HG03558 (cell line): ENCODE data around the gene TUBA3E.
"Not testable (repeated sequence)": the region's sequence is repeated elsewhere in the genome, so short reads cannot be mapped to it uniquely, and the experiment has no call there.

ENCODE experiments used
- ATAC-seq: cut with Tn5 transposase; IDR thresholded peaks from one replicate; pipeline ENCODE4 v1.9.1; 2021; ENCODE audit warnings: moderate number of reproducible peaks; ENCODE audit not compliant: unreplicated experiment; ENCODE audit errors: extremely low read depth

The TUBA3E gene

DNA sequence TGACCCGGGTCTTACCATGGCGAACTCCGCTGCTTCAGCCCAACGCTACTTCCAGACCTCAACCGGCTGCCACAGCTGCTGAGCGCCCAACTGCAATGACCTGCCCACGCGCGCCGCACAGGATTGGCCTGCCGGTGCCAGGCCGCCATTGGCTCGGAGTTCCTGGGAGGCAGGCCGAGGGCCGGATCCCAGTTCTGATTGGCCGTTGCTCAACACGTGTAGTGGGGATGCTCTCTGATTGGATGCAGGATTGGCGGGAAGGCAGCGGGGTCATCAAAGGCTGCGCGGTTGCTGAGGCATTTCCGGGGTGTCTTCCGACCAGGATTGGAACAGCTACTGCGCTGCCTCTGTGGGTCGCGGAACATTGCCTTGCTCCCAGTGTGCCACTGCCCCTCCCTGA lies at the start of gene TUBA3E:
Gene TUBA3E (minus strand): TSS at position 97 of the 400 bp plus-strand sequence. CDS start 79 bp downstream, at position 18.
- ATAC-seq = no peak

- no peak for ATAC-seq
Observed at GRCh38 chr2:130246430-130246829, 48.2 kb upstream of the TUBA3E start.

DNA sequence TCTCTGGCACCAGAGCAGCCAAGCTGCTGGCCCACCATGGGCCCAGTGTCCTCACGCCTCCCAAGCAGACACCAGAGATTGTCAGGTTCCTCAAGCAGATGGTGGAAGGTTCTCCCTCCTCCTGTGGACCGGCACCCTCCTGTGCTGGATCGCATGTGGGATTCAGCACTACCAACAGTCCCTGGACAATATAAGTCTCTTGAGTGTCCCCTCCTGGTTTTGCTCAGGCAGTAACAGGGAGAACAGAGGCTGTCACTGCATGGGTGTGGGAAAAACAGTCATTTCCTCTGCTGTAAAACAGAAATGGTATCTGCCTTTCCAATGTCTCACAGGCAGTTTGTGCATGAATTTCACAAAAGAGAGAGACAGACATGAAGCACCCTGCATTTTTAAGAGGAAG lies 47.7 kb upstream of the TUBA3E start:
- ATAC-seq = no peak

DNA sequence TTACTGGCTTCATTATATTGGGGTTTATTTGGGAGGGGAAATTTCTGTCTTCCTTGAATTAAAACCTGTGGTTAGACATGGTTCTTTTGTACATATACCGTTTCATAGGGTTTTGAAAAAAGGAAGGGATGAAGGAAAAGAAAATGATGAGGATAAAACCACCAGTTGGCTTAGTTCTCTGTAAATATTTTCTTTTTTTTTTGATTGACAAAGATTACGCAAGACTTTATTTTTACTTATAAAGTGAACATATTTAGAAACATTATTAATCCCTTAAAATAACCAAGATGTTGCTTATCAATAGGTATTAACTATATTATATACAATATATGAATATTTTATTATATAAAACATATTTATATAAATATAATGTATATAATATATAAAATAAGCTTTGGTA lies 45.1 kb upstream of the TUBA3E start:
- ATAC-seq = no peak

- ATAC-seq = no peak
Observed at GRCh38 chr2:130241041-130241707, 42.9 kb upstream of the TUBA3E start.

DNA sequence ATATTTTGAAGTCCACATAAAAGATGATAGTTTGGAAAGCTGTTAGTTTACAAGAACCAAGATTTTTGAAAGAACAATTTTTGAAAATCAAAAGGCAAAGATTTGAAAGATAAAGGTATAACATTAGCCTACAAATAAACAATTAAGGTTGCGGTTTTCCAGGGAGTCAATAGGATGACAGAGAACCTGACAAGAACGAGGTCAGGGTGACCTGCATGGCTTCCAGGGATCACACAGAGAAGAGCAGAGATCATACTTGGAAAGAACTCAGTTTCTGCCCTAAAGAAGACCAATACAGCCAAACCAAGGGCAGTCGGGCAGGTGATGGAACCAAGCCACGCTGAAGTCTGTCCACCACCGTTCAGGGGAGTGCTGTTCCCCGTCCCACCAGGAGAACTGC lies 41.3 kb upstream of the TUBA3E start:
- ATAC-seq = not testable (repeated sequence)

DNA sequence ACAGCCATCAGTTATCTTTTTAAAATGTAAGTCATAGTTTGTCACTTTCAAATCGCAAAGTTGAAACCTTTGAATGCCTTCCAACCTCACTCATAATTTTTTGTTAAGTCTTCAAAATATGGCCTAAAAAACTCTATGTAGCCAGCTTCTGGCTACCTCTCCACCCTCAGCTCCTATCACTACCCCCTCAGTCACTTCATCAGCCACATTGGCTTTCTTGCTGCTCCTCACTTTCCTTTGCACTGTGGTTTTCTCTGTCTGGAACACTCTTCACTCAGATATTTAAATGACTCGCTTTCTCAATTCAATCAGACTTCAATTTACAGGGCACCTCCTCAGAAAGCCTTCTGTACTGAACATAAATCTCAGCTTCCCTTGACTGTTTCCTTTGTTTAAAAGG lies 34.8 kb upstream of the TUBA3E start:
- ATAC-seq = not testable (repeated sequence)

- ATAC-seq = no peak
Observed at GRCh38 chr2:130231656-130232055, 33.4 kb upstream of the TUBA3E start.

DNA sequence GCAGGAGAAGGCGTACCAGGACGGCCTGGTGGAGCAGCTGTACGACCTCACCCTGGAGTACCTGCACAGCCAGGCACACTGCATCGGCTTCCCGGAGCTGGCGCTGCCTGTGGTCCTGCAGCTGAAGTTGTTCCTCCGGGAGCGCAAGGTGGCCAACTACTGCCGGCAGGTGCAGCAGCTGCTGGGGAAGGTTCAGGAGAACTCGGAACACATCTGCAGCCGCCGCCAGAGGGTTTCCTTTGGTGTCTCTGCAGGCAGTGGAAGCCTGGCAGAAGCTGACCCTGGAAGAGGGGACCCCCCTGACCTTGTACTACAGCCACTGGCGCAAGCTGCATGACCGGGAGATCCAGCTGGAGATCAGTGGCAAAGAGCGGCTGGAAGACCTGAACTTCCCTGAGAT lies 32.7 kb upstream of the TUBA3E start:
- ATAC-seq = not testable (repeated sequence)

- not testable (repeated sequence) for ATAC-seq
Observed at GRCh38 chr2:130230376-130230775, 32.1 kb upstream of the TUBA3E start.

GRCh38 chr2:130229161-130229510 lies 30.9 kb upstream of the TUBA3E start:
- ATAC-seq = not testable (repeated sequence)

- ATAC-seq = not testable (repeated sequence)
Observed at GRCh38 chr2:130228467-130229160, 30.4 kb upstream of the TUBA3E start.

GRCh38 chr2:130228005-130228404 lies 29.8 kb upstream of the TUBA3E start:
- not testable (repeated sequence) for ATAC-seq

- peak; percentile 63 for ATAC-seq
Observed at GRCh38 chr2:130222523-130222922, 24.3 kb upstream of the TUBA3E start.

GRCh38 chr2:130220505-130220904 lies 22.3 kb upstream of the TUBA3E start:
- not testable (repeated sequence) for ATAC-seq

DNA sequence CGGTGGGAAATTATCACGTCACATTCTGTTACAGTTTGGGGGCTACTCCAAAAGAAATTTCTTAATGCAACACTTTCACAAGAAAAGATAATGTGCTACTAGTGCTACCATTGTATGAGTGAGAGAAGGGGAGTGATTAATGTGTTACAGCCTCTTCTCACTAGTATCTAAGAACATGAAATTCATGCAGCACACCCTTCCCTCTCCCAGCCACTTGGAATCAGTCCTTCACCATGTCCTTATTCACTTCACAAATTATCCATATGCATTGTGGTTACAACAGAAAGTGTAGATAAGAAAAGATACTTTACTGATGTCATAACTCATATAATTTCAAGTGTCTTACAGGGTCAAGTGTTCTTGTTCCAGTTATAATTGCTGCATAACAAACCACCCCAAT lies 20.9 kb upstream of the TUBA3E start:
- not testable (repeated sequence) for ATAC-seq

GRCh38 chr2:130207051-130207450 lies 8.8 kb upstream of the TUBA3E start:
- ATAC-seq = not testable (repeated sequence)

- not testable (repeated sequence) for ATAC-seq
Observed at GRCh38 chr2:130203150-130203549, 4.9 kb upstream of the TUBA3E start.

GRCh38 chr2:130202518-130202917 lies 4.3 kb upstream of the TUBA3E start:
- not testable (repeated sequence) for ATAC-seq

- not testable (repeated sequence) for ATAC-seq
Observed at GRCh38 chr2:130196052-130196451, 2.2 kb downstream of the TUBA3E start.

DNA sequence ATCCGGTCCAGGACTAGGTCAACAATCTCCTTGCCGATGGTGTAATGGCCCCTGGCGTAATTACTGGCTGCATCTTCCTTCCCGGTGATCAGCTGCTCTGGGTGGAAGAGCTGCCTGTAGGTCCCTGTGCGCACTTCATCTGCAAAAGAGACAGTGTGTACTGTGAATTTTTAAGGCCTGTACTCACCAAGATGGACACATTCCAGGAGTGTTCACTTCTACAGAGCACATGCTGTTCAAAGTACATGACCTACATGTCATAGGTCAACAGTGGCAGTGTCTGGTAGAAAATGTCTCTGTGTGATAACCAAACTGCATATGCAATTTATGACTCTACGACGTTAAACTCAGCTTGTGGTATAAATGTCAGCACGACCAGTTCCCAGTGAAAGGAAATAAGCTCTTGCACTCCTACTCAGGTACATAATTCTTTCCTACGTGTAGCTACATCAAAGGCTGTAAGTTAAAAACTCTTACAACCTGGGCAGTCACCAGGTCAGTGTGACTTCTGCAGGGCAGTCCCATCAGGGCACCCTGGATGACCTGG lies 3.1 kb downstream of the TUBA3E start:
- not testable (repeated sequence) for ATAC-seq
